Measurements from ENCODE around the gene KIF21A.

KIF21A gene

GRCh38 chr12:39292125-39292630, 150.7 kb downstream of the KIF21A start:
- DNase-seq (ENCODE audit: low read depth in 1 of 2, low spot score in 1 of 2) = no peak

GRCh38 chr12:39287817-39288216, 155.1 kb downstream of the KIF21A start:
- DNase-seq (ENCODE audit: low read depth in 1 of 2, low spot score in 1 of 2) = no peak

GRCh38 chr12:39287409-39287808, 155.5 kb downstream of the KIF21A start:
- no peak for DNase-seq (ENCODE audit: low read depth in 1 of 2, low spot score in 1 of 2)

- DNase-seq (ENCODE audit: low read depth in 1 of 2, low spot score in 1 of 2) = no peak
These were observed 164.5 kb downstream of the KIF21A start for GRCh38 chr12:39278426-39278825.

- no peak for DNase-seq (ENCODE audit: low read depth in 1 of 2, low spot score in 1 of 2)
These were observed 165.5 kb downstream of the KIF21A start for GRCh38 chr12:39277416-39277815.

- DNase-seq (ENCODE audit: low read depth in 1 of 2, low spot score in 1 of 2) = no peak
These were observed 167.1 kb downstream of the KIF21A start for GRCh38 chr12:39275846-39276245.

- DNase-seq (ENCODE audit: low read depth in 1 of 2, low spot score in 1 of 2) = no peak
These were observed 169.9 kb downstream of the KIF21A start for GRCh38 chr12:39272871-39273655.

GRCh38 chr12:39269492-39269891, 173.4 kb downstream of the KIF21A start:
- DNase-seq (ENCODE audit: low read depth in 1 of 2, low spot score in 1 of 2) = no peak

GRCh38 chr12:39267886-39268285, 175.0 kb downstream of the KIF21A start:
- DNase-seq (ENCODE audit: low read depth in 1 of 2, low spot score in 1 of 2) = no peak

- DNase-seq (ENCODE audit: low read depth in 1 of 2, low spot score in 1 of 2) = no peak
These were observed 190.3 kb downstream of the KIF21A start for GRCh38 chr12:39252628-39253027.
